GM12872 (cell line): Measurements from ENCODE around the gene RAB18.

Experiments used
- TF ChIP-seq, protein P1 (sequence below): IDR thresholded peaks from 3 replicates; pipeline ENCODE4 v1.5.1; 2011; ENCODE audit warnings: low read depth, mild to moderate bottlenecking, low read length, moderate library complexity; ENCODE audit not compliant: insufficient read depth

Gene RAB18

DNA sequence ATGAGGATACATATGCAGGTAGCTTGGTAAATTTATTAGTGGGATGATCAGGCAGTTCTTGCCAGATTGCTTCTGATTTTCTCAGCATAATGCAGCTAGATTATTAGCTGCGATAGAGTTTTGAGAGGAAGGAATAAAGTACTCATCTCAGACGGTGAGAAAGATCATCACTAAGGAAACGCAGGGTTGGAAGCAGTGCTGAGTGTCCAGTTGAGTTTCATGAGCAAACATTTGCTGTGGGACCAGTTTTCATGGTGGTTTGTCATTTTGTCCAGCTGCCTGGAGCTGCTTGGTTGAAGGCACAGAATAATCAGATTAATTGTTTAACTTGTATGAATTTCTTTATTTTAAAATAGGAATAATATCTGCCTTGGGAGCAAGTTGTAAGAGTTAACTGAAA lies 33.1 kb downstream of the RAB18 start:
- TF ChIP-seq, protein P1, sequence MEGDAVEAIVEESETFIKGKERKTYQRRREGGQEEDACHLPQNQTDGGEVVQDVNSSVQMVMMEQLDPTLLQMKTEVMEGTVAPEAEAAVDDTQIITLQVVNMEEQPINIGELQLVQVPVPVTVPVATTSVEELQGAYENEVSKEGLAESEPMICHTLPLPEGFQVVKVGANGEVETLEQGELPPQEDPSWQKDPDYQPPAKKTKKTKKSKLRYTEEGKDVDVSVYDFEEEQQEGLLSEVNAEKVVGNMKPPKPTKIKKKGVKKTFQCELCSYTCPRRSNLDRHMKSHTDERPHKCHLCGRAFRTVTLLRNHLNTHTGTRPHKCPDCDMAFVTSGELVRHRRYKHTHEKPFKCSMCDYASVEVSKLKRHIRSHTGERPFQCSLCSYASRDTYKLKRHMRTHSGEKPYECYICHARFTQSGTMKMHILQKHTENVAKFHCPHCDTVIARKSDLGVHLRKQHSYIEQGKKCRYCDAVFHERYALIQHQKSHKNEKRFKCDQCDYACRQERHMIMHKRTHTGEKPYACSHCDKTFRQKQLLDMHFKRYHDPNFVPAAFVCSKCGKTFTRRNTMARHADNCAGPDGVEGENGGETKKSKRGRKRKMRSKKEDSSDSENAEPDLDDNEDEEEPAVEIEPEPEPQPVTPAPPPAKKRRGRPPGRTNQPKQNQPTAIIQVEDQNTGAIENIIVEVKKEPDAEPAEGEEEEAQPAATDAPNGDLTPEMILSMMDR: no peak

- TF ChIP-seq, protein P1: no peak
These were observed 33.7 kb downstream of the RAB18 start for GRCh38 chr10:27537787-27538186.

GRCh38 chr10:27540672-27541071 lies 36.6 kb downstream of the RAB18 start:
- TF ChIP-seq, protein P1: no peak

- TF ChIP-seq, protein P1: no peak
These were observed 38.0 kb downstream of the RAB18 start for GRCh38 chr10:27541796-27542729.

DNA sequence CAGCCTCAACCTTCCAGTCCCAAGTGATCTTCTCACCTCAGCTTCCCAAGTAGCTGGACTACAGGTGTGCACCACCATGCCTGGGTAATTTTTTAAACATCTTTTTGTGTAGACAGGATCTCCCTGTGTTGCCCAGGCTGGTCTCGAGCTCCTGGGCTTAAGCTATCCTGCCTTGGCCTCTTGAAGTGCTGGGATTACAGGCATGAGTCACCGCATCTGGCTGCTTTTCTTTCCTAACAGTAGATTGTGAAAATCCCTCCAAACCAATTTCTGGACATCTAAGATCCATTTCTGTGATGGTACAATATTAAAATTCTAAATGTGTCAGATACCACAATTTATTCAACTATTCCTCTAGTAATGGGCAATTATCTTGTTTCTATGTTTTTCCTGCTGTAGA lies 38.7 kb downstream of the RAB18 start:
- TF ChIP-seq, protein P1: no peak

DNA sequence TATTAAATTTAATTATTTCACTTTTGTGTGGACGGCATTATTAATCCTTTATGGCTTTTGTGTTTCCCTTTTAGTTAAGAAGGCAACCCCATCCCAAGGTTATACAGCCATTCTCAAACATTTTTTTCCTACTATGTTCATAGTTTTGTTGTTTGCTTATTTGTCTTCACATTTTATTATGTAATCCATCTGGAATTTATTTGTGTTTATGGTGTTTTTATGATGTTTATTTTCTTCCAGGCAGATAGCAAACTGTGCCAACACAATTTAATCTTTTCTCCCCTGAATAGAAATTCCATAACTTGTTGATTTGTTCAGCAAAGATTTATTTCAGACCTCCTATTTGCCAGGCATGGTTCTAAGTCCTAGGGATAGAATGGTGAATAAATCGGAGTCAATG lies 42.9 kb downstream of the RAB18 start:
- TF ChIP-seq, protein P1: no peak

GRCh38 chr10:27547482-27547881 lies 43.4 kb downstream of the RAB18 start:
- TF ChIP-seq, protein P1: no peak
